Endodermal cell (in vitro differentiated cells): Measurements from ENCODE around the gene USP30. TPM values are rescaled to one million over a fixed set of nuclear protein-coding genes. Genes with fewer than 3 reads are reported as not detected.

ENCODE experiments used
- DNase-seq: peaks from one replicate; pipeline ENCODE4 v3.0.0-alpha.2; 2017
- H3K27ac ChIP-seq: 2 replicates; pipeline ENCODE4 v1.5.1; 2013; ENCODE audit warnings: mild to moderate bottlenecking, low read depth, low read length, moderate library complexity
- H3K27me3 ChIP-seq: 2 replicates; pipeline ENCODE4 v1.6.1; 2013; ENCODE audit warnings: mild to moderate bottlenecking, low read length, moderate library complexity; ENCODE audit not compliant: insufficient read depth, control insufficient read depth, poor library complexity, severe bottlenecking
- H3K36me3 ChIP-seq: 2 replicates; pipeline ENCODE4 v1.7.0; 2013; ENCODE audit warnings: mild to moderate bottlenecking, low read length, moderate library complexity; ENCODE audit not compliant: control insufficient read depth, insufficient read depth
- H3K4me1 ChIP-seq: one replicate; pipeline ENCODE4 v1.7.0; 2013; ENCODE audit warnings: low read length; ENCODE audit not compliant: control insufficient read depth, insufficient read depth
- H3K4me3 ChIP-seq: 2 replicates; pipeline ENCODE4 v1.5.1; 2013; ENCODE audit warnings: mild to moderate bottlenecking, low read length, moderate library complexity
- H3K9ac ChIP-seq: 2 replicates; pipeline ENCODE4 v1.6.1; 2013; ENCODE audit warnings: mild to moderate bottlenecking, low read length, moderate library complexity; ENCODE audit not compliant: poor library complexity, severe bottlenecking; ENCODE audit errors: extremely low read depth
- H3K9me3 ChIP-seq: 2 replicates; pipeline ENCODE4 v1.6.1; 2013; ENCODE audit warnings: mild to moderate bottlenecking, low read length, moderate library complexity; ENCODE audit not compliant: control insufficient read depth
- H3K27ac Mint-ChIP-seq: 2 replicates; pipeline ENCODE4 v1.8.0; 2020; ENCODE audit warnings: mixed read lengths
- H3K27me3 Mint-ChIP-seq: 2 replicates; pipeline ENCODE4 v1.8.0; 2021; ENCODE audit warnings: mild to moderate bottlenecking, mixed read lengths; ENCODE audit not compliant: insufficient read depth
- H3K36me3 Mint-ChIP-seq: 2 replicates; pipeline ENCODE4 v1.8.0; 2020; ENCODE audit warnings: low read depth, mixed read lengths
- H3K4me1 Mint-ChIP-seq: 2 replicates; pipeline ENCODE4 v1.8.0; 2020; ENCODE audit warnings: mixed read lengths
- H3K4me3 Mint-ChIP-seq: 2 replicates; pipeline ENCODE4 v1.8.0; 2020; ENCODE audit warnings: mild to moderate bottlenecking, moderate library complexity, mixed read lengths
- H3K9me3 Mint-ChIP-seq: 2 replicates; pipeline ENCODE4 v1.8.0; 2020; ENCODE audit warnings: mild to moderate bottlenecking, mixed read lengths
- WGBS, 2 experiments: methylation state at CpG; one replicate each; pipeline versions ENCODE4 v1.1.5 to v1.1.7; 2013; ENCODE audit warnings: missing lambda C conversion rate in 2 of 2, mixed read lengths in 1 of 2; ENCODE audit not compliant: insufficient coverage in 1 of 2, insufficient read length in 1 of 2; 5-methylcytosine and 5-hydroxymethylcytosine counted together
- total RNA-seq, 2 donors: library from RNA; stranded (reverse); fragmentation: NEBNext Ultra II Directional in 1 of 2; extraction: Animal tissue kit (Norgen Biotek cat#: 25700) in 1 of 2; gene quantifications; 2 replicates in 1 of 2; 3 replicates in 1 of 2; pipeline ENCODE4 v1.2.1, GENCODE V29; 2021
- TF ChIP-seq, protein P1 (sequence below): fragments of 200-600 bp; sonication (generic); conservative IDR thresholded peaks from 2 replicates; pipeline ENCODE4 v1.5.0; 2021; ENCODE audit warnings: antibody characterized with exemption, mild to moderate bottlenecking

USP30 gene
- total RNA-seq, 2 donors from 2014 or later = 6.3 to 10.8 TPM

GRCh38 chr12:109098651-109099050, 46.3 kb downstream of the USP30 start:
- no peaks in the 10 kb centered on the region for H3K9me3 ChIP-seq
- H3K27me3 ChIP-seq = no peaks in the 10 kb centered on the region
- Mint-ChIP-seq H3K9me3 (no peaks in the 10 kb centered on the region), H3K4me3 (peak overlapping the region; percentile 75), H3K27me3 (no peaks in the 10 kb centered on the region), H3K36me3 (peaks cover 38% of the 10 kb centered on the region), H3K27ac (peak overlapping the region; percentile 87), H3K4me1 (peaks cover 9% of the 10 kb centered on the region)
- H3K27ac ChIP-seq = no peak overlapping the region
- TF ChIP-seq, protein P1, sequence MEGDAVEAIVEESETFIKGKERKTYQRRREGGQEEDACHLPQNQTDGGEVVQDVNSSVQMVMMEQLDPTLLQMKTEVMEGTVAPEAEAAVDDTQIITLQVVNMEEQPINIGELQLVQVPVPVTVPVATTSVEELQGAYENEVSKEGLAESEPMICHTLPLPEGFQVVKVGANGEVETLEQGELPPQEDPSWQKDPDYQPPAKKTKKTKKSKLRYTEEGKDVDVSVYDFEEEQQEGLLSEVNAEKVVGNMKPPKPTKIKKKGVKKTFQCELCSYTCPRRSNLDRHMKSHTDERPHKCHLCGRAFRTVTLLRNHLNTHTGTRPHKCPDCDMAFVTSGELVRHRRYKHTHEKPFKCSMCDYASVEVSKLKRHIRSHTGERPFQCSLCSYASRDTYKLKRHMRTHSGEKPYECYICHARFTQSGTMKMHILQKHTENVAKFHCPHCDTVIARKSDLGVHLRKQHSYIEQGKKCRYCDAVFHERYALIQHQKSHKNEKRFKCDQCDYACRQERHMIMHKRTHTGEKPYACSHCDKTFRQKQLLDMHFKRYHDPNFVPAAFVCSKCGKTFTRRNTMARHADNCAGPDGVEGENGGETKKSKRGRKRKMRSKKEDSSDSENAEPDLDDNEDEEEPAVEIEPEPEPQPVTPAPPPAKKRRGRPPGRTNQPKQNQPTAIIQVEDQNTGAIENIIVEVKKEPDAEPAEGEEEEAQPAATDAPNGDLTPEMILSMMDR = no peak
- peak overlapping the region; percentile 73 for H3K9ac ChIP-seq
- WGBS, 2 experiments = 25 to 29% methylated on average over 8 of the region's 8 CpGs
- H3K4me1 ChIP-seq = peaks cover 4% of the 10 kb centered on the region
- peak overlapping the region; percentile 93 for H3K4me3 ChIP-seq
- DNase-seq = no peak
- peaks cover 41% of the 10 kb centered on the region for H3K36me3 ChIP-seq

DNA sequence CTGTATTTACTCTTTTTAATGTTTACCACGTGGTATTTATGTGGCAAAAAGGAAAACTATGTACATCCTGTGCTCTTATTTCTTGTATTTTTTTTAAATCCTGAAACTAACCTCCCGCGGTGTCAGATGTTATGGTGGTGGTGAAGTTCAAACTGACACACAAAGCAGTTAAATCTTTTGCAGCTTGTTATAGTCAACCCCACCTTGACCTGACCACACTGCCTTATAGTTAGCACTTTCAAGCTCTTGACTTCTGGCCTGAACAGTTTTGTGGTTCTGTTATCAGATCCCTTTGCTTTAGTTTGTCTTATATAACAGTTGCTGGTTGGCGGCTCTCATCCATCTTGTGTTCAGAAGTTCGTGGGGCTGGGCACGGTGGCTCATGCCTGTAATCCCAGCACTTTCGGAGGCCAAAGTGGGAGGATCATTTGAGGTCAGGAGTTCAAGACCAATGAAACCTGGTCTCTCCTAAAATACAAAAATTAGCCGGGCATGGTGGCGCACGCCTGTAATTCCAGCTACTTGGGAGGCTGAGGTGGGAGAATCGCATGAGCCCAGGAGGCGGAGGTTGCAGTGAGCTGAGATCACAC, 47.1 kb downstream of the USP30 start:
- no peaks in the 10 kb centered on the region for H3K27me3 Mint-ChIP-seq
- peaks cover 9% of the 10 kb centered on the region for H3K4me1 Mint-ChIP-seq
- Histone ChIP-seq H3K27me3 (no peaks in the 10 kb centered on the region), H3K4me1 (peaks cover 4% of the 10 kb centered on the region), H3K36me3 (peaks cover 50% of the 10 kb centered on the region), H3K9me3 (no peaks in the 10 kb centered on the region), H3K9ac (no peak overlapping the region), H3K27ac (no peak overlapping the region), H3K4me3 (peak overlapping the region; percentile 93)
- peak overlapping the region; percentile 75 for H3K4me3 Mint-ChIP-seq
- H3K9me3 Mint-ChIP-seq = no peaks in the 10 kb centered on the region
- WGBS, 2 experiments = 94 to 95% methylated on average over 11 to 12 of the region's 12 CpGs
- no peak for DNase-seq
- no peak overlapping the region for H3K27ac Mint-ChIP-seq
- TF ChIP-seq, protein P1 = no peak
- peaks cover 43% of the 10 kb centered on the region for H3K36me3 Mint-ChIP-seq

- peak overlapping the region; percentile 52 for H3K27ac Mint-ChIP-seq
- Histone ChIP-seq H3K4me3 (no peak overlapping the region), H3K27me3 (no peaks in the 10 kb centered on the region), H3K4me1 (peaks cover 4% of the 10 kb centered on the region), H3K9me3 (no peaks in the 10 kb centered on the region), H3K27ac (no peak overlapping the region), H3K9ac (no peak overlapping the region), H3K36me3 (peaks cover 61% of the 10 kb centered on the region)
- peaks cover 52% of the 10 kb centered on the region for H3K36me3 Mint-ChIP-seq
- TF ChIP-seq, protein P1 = no peak
- no peaks in the 10 kb centered on the region for H3K27me3 Mint-ChIP-seq
- H3K4me3 Mint-ChIP-seq = no peak overlapping the region
- DNase-seq = no peak
- H3K4me1 Mint-ChIP-seq = peaks cover 9% of the 10 kb centered on the region
- no peaks in the 10 kb centered on the region for H3K9me3 Mint-ChIP-seq
- WGBS, 2 experiments = 90 to 92% methylated on average over 2 to 4 of the region's 4 CpGs
Measured at GRCh38 chr12:109100741-109101140, 48.4 kb downstream of the USP30 start.
